Osteoblast (primary cell): ENCODE measurements around the gene DNMT3B. TPM values are rescaled to one million over a fixed set of nuclear protein-coding genes. Genes with fewer than 3 reads are reported as not detected.

ENCODE experiments used
- DNase-seq: peaks from one replicate; pipeline ENCODE4 v3.0.0; 2011; ENCODE audit warnings: low spot score, mixed read lengths; ENCODE audit not compliant: insufficient read length; ENCODE audit errors: missing footprints
- H2AFZ ChIP-seq: 2 replicates; pipeline ENCODE4 v1.6.0; 2011; ENCODE audit warnings: mild to moderate bottlenecking, low read length
- H3K27ac ChIP-seq: 2 replicates; pipeline ENCODE4 v1.5.1; 2011; ENCODE audit warnings: mild to moderate bottlenecking, low read depth, low read length, moderate library complexity
- H3K27me3 ChIP-seq: 2 replicates; pipeline ENCODE4 v1.6.0; 2012; ENCODE audit warnings: mild to moderate bottlenecking, control low read depth, inconsistent platforms, low read length, moderate library complexity; ENCODE audit not compliant: insufficient read depth
- H3K36me3 ChIP-seq: 2 replicates; pipeline ENCODE4 v1.5.1; 2011; ENCODE audit warnings: mild to moderate bottlenecking, low read length, control low read depth, moderate library complexity; ENCODE audit not compliant: insufficient read depth
- H3K4me1 ChIP-seq: 2 replicates; pipeline ENCODE4 v1.5.1; 2011; ENCODE audit warnings: mild to moderate bottlenecking, low read length, control low read depth, moderate library complexity; ENCODE audit not compliant: insufficient read depth
- H3K4me2 ChIP-seq: 2 replicates; pipeline ENCODE4 v1.6.0; 2011; ENCODE audit warnings: mild to moderate bottlenecking, low read length; ENCODE audit not compliant: insufficient read depth
- H3K4me3 ChIP-seq: fragments of 200-600 bp; sonication (generic); 3 replicates; pipeline ENCODE4 v1.5.1; 2012; ENCODE audit warnings: mild to moderate bottlenecking, low read length, inconsistent platforms; ENCODE audit not compliant: insufficient read depth
- H3K79me2 ChIP-seq: 2 replicates; pipeline ENCODE4 v1.6.0; 2012; ENCODE audit warnings: mild to moderate bottlenecking, low read length, control low read depth, inconsistent platforms; ENCODE audit not compliant: insufficient read depth
- H3K9me3 ChIP-seq: 2 replicates; pipeline ENCODE4 v1.5.1; 2011; ENCODE audit warnings: low read depth, low read length, control low read depth
- H4K20me1 ChIP-seq: 2 replicates; pipeline ENCODE4 v1.6.0; 2012; ENCODE audit warnings: mild to moderate bottlenecking, low read length, control low read depth; ENCODE audit not compliant: insufficient read depth
- total RNA-seq: library from RNA; depleted of rRNA; stranded (reverse); fragments of >200 nt; gene quantifications from 2 replicates; pipeline ENCODE4 v1.2.3, GENCODE V29; 2012
- TF ChIP-seq, protein P1 (sequence below): IDR thresholded peaks from 2 replicates; pipeline ENCODE4 v1.5.1; 2011; ENCODE audit warnings: mild to moderate bottlenecking, low read depth, low read length, moderate library complexity; ENCODE audit errors: extremely low read depth

The DNMT3B gene
- total RNA-seq, 1 donor, result 2.5 TPM

DNA sequence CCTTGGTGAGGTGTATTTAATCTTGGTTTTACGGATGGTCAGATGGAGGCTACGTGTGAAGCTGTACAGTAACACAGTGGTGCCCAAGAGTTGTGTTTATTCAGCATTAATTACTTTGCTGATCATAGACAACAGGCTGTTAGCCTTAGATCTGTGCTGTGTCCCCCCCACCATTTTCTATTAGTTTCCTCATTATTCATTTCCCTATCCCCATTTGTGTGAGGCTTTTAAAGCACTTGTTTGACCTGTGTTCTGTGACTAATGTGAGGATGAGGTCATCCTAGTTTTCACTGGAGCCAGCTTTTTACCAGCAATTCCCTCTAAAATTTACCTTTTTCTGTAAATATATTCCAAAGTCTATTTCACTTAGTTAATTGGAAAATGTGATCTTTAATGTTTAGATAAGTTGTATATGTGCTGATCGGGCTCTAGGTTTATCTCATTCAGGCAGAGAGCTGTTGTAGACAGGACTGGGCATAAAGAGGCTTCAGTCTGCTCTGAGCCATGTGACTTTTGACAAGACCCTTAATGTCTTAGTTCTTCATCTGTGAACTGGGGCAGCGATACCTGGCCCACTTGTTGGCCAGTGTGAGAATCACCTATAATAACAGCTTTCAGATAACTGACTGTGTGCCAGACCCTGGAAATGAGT is 66.0 kb downstream of the DNMT3B start:
- Histone ChIP-seq H4K20me1 (peaks cover 49% of the 10 kb centered on the region), H3K4me1 (peaks cover 40% of the 10 kb centered on the region), H3K4me2 (no peak overlapping the region), H3K4me3 (no peak overlapping the region), H3K36me3 (peaks cover 32% of the 10 kb centered on the region), H2AFZ (no peak overlapping the region), H3K79me2 (peaks cover 94% of the 10 kb centered on the region), H3K9me3 (no peaks in the 10 kb centered on the region), H3K27me3 (no peaks in the 10 kb centered on the region), H3K27ac (peak overlapping the region; percentile 77)
- DNase-seq, result peak; percentile 9
- TF ChIP-seq, protein P1, sequence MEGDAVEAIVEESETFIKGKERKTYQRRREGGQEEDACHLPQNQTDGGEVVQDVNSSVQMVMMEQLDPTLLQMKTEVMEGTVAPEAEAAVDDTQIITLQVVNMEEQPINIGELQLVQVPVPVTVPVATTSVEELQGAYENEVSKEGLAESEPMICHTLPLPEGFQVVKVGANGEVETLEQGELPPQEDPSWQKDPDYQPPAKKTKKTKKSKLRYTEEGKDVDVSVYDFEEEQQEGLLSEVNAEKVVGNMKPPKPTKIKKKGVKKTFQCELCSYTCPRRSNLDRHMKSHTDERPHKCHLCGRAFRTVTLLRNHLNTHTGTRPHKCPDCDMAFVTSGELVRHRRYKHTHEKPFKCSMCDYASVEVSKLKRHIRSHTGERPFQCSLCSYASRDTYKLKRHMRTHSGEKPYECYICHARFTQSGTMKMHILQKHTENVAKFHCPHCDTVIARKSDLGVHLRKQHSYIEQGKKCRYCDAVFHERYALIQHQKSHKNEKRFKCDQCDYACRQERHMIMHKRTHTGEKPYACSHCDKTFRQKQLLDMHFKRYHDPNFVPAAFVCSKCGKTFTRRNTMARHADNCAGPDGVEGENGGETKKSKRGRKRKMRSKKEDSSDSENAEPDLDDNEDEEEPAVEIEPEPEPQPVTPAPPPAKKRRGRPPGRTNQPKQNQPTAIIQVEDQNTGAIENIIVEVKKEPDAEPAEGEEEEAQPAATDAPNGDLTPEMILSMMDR, result no peak

DNA sequence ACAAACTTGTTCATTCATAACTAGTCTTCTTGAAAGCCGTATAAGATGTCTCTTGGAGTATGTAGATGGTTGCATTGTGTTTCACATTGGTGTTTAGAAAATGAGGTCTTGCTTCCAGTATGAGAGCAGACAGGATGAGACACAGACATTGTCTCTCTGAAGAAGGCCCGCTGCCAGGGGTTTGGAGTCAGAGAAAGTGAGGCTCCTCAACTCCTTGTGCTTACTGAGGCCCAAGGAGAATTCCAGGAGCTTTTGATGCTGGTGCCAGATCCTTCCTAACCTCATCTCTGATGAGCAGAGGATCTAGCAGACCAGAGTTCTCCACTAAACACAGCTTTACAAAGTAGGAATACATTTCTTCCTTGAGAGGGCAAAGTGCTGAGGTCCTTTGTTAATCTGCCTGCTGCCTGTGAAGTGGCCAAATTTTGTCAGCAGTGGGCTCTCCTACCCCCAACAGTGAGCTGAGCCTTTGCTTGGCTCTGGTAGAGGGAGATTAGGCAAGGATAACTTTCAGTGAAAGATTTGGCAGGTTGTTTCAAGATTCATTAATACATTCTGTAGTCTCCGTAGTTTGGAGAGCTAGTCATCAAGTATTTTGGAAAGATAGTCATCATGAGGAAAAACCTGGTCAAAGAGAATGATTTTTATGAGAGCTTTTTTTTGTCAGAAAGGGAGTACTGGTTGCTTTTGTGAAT is 67.3 kb downstream of the DNMT3B start:
- Histone ChIP-seq H3K36me3 (peaks cover 42% of the 10 kb centered on the region), H3K4me1 (peaks cover 28% of the 10 kb centered on the region), H3K4me2 (peak overlapping the region; percentile 31), H3K27me3 (no peaks in the 10 kb centered on the region), H3K9me3 (no peaks in the 10 kb centered on the region), H3K79me2 (peaks cover 94% of the 10 kb centered on the region), H2AFZ (no peak overlapping the region), H3K4me3 (no peak overlapping the region), H3K27ac (peak overlapping the region; percentile 77), H4K20me1 (peaks cover 43% of the 10 kb centered on the region)
- TF ChIP-seq, protein P1, result no peak
- DNase-seq, result peak; percentile 76

DNA sequence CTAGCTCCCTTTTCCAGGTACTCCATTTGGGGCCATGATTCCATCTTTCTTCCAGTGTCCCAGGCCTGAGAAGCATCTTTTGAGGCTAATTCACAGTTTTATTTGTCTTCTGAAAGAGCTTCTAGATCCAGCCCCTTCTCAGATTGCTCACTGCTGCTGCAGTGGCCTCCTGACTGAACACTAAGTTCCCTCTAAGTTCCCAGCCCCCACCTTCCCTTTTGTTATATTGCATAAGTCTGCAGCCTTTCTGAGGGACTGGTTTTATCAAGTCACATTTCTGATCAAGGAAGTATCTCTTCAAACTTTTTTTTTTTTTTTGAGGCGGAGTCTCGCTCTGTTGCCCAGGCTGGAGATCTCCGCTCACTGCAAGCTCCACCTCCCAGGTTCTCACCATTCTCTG is 68.3 kb downstream of the DNMT3B start:
- H3K36me3 ChIP-seq, result peaks cover 46% of the 10 kb centered on the region
- TF ChIP-seq, protein P1, result no peak
- peaks cover 38% of the 10 kb centered on the region for H4K20me1 ChIP-seq
- DNase-seq, result no peak
- no peaks in the 10 kb centered on the region for H3K27me3 ChIP-seq
- peaks cover 28% of the 10 kb centered on the region for H3K4me1 ChIP-seq
- no peak overlapping the region for H3K4me3 ChIP-seq
- peaks cover 92% of the 10 kb centered on the region for H3K79me2 ChIP-seq
- peak overlapping the region; percentile 77 for H3K27ac ChIP-seq
- peak overlapping the region; percentile 31 for H3K4me2 ChIP-seq
- no peaks in the 10 kb centered on the region for H3K9me3 ChIP-seq
- H2AFZ ChIP-seq, result no peak overlapping the region

DNA sequence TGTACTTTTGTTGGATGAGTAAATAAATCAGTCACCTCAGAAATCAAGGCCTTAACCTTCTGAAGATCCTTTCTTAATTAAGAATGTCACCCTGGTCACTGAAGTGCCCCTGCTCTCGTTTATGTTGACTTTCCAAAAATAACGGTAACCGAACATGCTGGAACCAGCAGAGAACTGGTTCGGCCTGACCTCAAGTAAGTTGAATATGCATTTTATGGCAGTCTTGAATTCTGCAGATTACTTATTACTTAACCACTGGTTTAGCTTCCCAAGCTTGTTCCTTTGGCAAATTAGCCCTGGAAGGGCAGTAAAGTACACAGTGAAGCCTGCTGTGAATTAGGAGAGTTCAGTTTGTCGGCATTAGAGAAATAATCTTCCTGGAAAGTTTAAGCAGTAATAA is 69.8 kb downstream of the DNMT3B start:
- no peak overlapping the region for H3K27ac ChIP-seq
- H3K9me3 ChIP-seq, result no peaks in the 10 kb centered on the region
- H4K20me1 ChIP-seq, result peaks cover 41% of the 10 kb centered on the region
- peaks cover 49% of the 10 kb centered on the region for H3K36me3 ChIP-seq
- H3K4me3 ChIP-seq, result no peak overlapping the region
- peaks cover 93% of the 10 kb centered on the region for H3K79me2 ChIP-seq
- H2AFZ ChIP-seq, result no peak overlapping the region
- no peak for DNase-seq
- no peak overlapping the region for H3K4me2 ChIP-seq
- no peaks in the 10 kb centered on the region for H3K27me3 ChIP-seq
- TF ChIP-seq, protein P1, result no peak
- peaks cover 28% of the 10 kb centered on the region for H3K4me1 ChIP-seq
